HepG2 (cell line): ENCODE data around the gene MED9. TPM values are rescaled to one million over a fixed set of nuclear protein-coding genes. Genes with fewer than 3 reads are reported as not detected.

ENCODE experiments used
- BATF2 ChIP-seq: sonication (generic); formaldehyde crosslinking; IDR thresholded peaks from 2 replicates; pipeline ENCODE4 v1.8.0; 2022; ENCODE audit warnings: mild to moderate bottlenecking, missing genetic modification reagents, moderate library complexity
- CBFB ChIP-seq: sonication (generic); formaldehyde crosslinking; IDR thresholded peaks from 2 replicates; pipeline ENCODE4 v1.4.0; 2020; ENCODE audit warnings: missing genetic modification reagents
- NPAS2 ChIP-seq: sonication (generic); formaldehyde crosslinking; IDR thresholded peaks from 2 replicates; pipeline ENCODE4 v1.8.0; 2022; ENCODE audit warnings: mild to moderate bottlenecking, missing genetic modification reagents, borderline replicate concordance
- SIX1 ChIP-seq: sonication (generic); formaldehyde crosslinking; IDR thresholded peaks from 2 replicates; pipeline ENCODE4 v1.4.0; 2020; ENCODE audit warnings: missing genetic modification reagents, borderline replicate concordance
- SMAD9 ChIP-seq: sonication (generic); formaldehyde crosslinking; IDR thresholded peaks from 2 replicates; pipeline ENCODE4 v1.5.1; 2020; ENCODE audit warnings: mild to moderate bottlenecking, missing genetic modification reagents
- THAP7 ChIP-seq: sonication (generic); formaldehyde crosslinking; IDR thresholded peaks from 2 replicates; pipeline ENCODE4 v1.8.1; 2023; ENCODE audit warnings: mild to moderate bottlenecking, missing genetic modification reagents
- THAP8 ChIP-seq: sonication (generic); formaldehyde crosslinking; IDR thresholded peaks from 2 replicates; pipeline ENCODE4 v1.5.1; 2020; ENCODE audit warnings: missing genetic modification reagents, mild to moderate bottlenecking, borderline replicate concordance
- ZBTB14 ChIP-seq: sonication (generic); formaldehyde crosslinking; IDR thresholded peaks from 2 replicates; pipeline ENCODE4 v1.4.0; 2020; ENCODE audit warnings: missing genetic modification reagents
- ZBTB40 ChIP-seq, 2 experiments: fragments of 450-650 bp in 1 of 2; sonication (generic) in 1 of 2; formaldehyde crosslinking in 1 of 2; IDR thresholded peaks; 2 replicates each; pipeline versions ENCODE4 v1.6.1 to v1.8.0; 2016 to 2022; ENCODE audit warnings: antibody characterized with exemption in 1 of 2, mild to moderate bottlenecking in 1 of 2, missing genetic modification reagents in 1 of 2
- ZMYM3 ChIP-seq: sonication (generic); formaldehyde crosslinking; IDR thresholded peaks from 2 replicates; pipeline ENCODE4 v1.5.1; 2020; ENCODE audit warnings: mild to moderate bottlenecking, missing genetic modification reagents
- ZNF672 ChIP-seq: sonication (generic); formaldehyde crosslinking; IDR thresholded peaks from 2 replicates; pipeline ENCODE4 v1.8.1; 2022; ENCODE audit warnings: missing genetic modification reagents
- polyA plus RNA-seq, 8 experiments: library from polyadenylated mRNA; depleted of rRNA in 3 of 8; stranded (reverse) in 7 of 8; unstranded in 1 of 8; fragments of >200 nt; fragmentation: Illumina TruSeq in 4 of 8; extraction: Trizol in 4 of 8; gene quantifications; 2 replicates each; pipeline versions ENCODE4 v1.2.1 to v1.2.3, GENCODE V29; 2011 to 2016; ENCODE audit warnings: low read depth in 4 of 8, missing spikeins in 1 of 8, mixed read lengths in 1 of 8; ENCODE audit not compliant: insufficient read depth in 1 of 8
- total RNA-seq, 5 experiments: library from RNA; depleted of rRNA; stranded (reverse); fragments of >200 nt; fragmentation: Illumina TruSeq; extraction: Trizol; gene quantifications; 2 replicates each; pipeline ENCODE4 v1.2.3, GENCODE V29; 2016; ENCODE audit warnings: low read depth in 1 of 5

Gene MED9
- total and polyA plus RNA-seq, 2 of the 13 experiments (the other 11 are each of a cell fraction or from before 2014, with no cell fraction given), result 11.9 to 15.1 TPM

GRCh38 chr17:17496189-17497064 lies 19.6 kb downstream of the MED9 start, which contains the start of gene RASD1 (continued):
- TF ChIP-seq NPAS2 (CRISPR knock-in tag) (no peak), THAP7 (CRISPR knock-in tag) (no peak), ZBTB40 (IDR thresholded peaks at IDR 0.05) (no peak), ZBTB40 (CRISPR knock-in tag; IDR thresholded peaks at IDR 0.05) (no peak), ZNF672 (no peak), BATF2 (CRISPR knock-in tag) (no peak), ZBTB14 (0 out of 2 replicates have a peak, but pooled peaks have one; percentile 15), CBFB (CRISPR knock-in tag) (peak; percentile 35; the same call in 1 of the 2 replicates), ZMYM3 (CRISPR knock-in tag) (no peak), THAP8 (CRISPR knock-in tag) (no peak), SMAD9 (no peak), SIX1 (CRISPR knock-in tag) (no peak)
